NCI-H2029 treated with DMSO at 0.1 percent for 48 hours (cell line): Measurements from ENCODE around the gene TNFSF13B.
"Not testable (repeated sequence)": the region's sequence is repeated elsewhere in the genome, so short reads cannot be mapped to it uniquely, and the experiment has no call there.

Experiments
- DNase-seq: peaks from one replicate; lab custom pipeline; 2025; lab: John Stamatoyannopoulos, UW

The TNFSF13B gene

DNA sequence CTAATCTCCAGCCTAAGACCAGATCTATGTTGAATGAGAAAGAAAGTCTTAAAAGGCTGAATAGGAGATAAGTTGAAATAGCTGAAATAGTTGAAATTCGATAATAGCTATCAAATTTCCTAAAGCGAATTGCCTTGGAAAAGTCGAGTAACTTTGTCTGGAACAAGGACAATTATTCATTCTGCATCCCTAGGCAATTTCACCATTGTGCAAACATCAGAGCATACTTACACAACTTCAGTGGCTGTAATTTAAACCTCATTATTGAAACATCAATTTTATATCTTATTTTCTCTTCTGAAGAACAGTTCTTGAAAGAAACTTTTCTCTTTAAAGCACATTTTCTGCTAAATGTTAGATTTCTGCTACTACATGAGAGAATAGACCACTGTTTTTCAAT is 13.6 kb downstream of the TNFSF13B start:
- no peak for DNase-seq

DNA sequence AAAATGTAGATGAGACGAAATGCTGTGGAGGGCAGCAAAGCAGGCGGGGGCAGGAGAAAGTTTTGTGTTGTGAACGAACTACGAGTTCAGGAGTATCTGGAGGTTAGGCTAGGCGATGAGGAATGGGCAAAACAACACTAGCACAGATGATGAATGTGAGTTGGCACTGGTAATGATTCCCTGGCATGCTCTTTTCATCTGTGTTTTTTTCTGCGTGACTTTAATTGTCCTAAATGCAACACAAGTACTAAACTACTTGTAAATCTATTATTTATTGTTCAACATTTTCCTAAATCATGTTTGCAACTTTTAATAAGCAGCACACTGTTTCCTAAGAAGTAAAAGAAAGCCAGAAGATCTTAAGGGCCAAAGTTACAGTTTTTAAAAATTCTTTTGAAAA is 19.2 kb downstream of the TNFSF13B start:
- DNase-seq, result no peak

DNA sequence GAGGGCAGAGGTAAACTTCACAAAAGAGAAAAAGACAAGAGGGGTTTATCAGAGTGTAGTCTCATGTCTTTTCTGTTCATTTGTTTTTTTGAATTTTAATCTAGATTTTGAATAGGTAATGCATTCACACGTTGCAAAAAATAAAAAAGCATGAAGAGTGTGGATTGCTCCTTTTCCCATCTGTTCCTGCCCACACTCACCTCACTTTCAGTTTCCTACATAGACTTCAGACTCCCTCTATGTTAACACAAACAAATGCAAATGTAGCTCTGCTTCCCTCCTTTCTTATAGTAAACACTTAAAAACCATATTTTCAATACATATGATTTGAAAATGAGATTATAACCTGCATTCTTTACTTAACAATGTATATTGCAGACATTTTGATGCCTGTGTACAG is 20.3 kb downstream of the TNFSF13B start:
- DNase-seq, result no peak

DNA sequence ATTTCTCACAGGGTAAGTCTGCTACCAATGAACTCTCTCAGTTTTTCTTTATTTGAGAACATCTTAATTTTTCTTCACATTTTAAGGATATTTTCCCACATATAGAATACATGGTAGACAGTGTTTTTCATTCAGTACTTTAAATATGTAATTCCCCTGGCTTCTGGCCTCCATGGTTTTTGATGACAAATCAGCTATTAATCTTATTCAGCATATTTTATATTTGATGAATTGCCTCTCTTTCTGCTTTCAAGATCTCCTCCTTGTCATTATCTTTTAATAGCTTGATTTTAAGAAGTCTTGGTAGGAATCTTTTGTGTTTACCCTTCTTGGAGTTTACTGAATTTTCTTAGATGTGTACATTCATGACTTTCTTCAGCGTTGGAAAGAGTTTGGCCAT is 27.6 kb downstream of the TNFSF13B start:
- DNase-seq, result no peak

DNA sequence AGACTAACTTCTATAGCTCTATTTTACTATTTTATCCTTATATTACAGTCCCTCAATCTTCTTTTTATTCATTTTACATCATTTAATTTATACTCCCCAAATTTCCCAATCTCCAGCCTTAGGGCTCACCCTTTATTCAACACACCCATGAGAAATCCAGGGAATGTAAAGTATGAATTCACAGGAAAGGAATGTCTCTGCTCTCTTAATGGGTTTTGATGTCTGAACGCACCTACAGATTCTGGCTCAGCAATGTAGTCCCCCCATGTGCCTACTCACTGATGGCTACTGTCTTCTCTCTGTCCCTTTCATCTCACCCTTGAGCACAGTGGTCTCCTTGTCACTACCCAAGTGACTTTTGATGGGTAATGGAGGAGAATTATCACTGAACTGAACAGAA is 32.8 kb downstream of the TNFSF13B start:
- no peak for DNase-seq

DNA sequence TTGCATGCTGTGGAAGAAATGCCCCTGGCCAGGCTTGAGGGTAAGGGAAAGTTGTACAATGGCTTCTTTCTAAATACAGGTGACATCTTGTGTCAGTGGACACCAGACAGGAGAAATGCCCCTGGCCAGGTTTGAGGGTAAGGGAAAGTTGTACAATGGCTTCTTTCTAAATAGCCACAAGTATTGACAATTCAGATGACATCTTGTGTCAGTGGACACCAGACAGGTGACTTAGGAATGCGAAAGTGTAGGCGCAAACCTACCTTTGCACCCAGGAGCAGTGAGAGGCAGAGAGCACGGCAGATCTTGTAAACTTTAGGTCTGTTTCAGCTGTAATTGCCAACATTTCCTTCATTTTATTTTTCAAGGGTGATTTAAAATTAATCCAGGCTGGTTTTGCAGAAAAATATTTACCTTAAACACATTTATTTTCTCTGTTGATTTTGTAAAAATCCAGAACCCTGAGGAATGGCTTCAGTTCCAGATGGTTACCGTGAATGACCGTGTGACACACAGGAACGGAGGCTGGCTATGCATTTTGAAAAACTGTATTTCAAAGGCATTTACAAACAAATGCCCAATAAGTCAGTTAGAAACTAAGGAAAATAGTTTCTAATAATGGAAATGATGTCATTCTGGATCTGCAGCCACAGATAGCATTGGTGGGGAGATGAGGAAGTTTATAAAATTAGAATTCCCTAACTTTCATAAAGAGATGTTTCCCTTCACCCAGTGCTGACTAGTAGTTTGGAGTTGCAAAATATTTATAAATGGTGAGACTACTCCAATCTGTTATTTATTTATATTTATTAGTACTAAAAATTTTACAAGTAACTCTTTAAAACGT is 34.9 kb downstream of the TNFSF13B start:
- DNase-seq, result no peak

DNA sequence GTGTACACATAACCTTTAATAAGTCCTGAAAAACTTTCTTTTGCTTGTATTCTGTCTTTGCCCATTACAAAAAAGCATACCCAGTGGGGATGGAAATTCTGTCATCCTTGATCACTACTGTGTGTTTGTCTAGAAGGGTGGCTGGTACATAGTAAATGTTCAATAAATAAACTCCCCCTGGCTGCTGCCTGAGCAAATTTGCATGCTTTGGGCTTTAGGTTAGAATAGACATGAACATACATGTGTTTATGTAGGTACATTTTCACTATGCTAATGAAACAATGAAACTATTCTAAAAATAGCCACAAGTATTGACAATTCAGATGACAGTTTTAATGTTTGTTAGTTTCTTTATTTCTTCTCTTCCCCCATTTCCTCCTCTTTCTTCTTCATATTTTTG is 36.1 kb downstream of the TNFSF13B start:
- no peak for DNase-seq

DNA sequence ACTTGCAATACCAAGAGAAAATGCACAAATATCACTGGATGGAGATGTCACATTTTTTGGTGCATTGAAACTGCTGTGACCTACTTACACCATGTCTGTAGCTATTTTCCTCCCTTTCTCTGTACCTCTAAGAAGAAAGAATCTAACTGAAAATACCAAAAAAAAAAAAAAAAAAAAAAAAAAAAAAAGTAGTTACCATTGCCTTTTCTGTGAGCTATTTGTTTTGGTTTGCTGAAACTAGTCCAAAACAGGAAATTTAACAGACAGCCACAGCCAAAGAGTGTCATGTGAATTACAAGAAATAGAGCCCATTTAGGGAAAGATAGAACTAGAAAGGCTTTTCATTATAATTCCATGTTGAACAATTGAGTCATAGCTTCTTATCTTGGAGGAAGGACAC is 37.3 kb downstream of the TNFSF13B start:
- DNase-seq, result no peak

DNA sequence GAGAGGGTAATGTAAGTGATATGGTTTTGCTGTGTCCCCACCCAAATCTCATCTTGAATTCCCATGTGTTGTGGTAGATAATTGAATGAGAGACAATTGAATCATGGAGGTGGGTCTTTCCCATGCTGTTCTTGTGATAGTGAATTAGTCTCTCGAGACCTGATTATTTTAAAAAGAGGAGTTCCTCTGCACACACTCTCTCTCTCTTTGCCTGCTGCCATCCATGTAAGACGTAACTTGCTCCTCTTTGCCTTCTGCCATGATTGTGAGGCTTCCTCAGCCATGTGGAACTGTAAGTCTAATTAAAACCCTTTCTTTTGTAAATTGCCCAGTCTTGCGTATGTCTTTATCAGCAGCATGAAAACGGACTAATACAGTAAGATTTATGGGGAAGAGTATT is 42.1 kb downstream of the TNFSF13B start:
- not testable (repeated sequence) for DNase-seq

DNA sequence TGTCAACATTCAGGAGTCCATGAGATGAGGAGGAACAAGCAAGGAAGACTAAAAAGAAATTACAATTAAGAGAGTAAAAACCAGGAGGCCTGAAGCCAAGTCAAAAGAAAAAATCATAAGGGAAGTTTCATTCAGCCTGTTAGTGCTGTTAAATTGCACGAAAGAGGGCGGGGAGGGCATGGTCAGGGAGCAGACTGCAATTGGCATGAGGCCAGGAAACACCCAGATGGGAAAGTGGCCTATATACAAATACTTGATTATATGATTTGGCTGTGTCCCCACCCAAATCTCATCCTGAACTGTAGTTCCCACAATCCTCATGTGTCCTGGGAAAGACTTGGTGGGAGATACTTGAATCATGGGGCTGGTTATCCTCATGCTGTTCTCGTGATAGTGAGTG is 43.9 kb downstream of the TNFSF13B start:
- DNase-seq, result no peak

DNA sequence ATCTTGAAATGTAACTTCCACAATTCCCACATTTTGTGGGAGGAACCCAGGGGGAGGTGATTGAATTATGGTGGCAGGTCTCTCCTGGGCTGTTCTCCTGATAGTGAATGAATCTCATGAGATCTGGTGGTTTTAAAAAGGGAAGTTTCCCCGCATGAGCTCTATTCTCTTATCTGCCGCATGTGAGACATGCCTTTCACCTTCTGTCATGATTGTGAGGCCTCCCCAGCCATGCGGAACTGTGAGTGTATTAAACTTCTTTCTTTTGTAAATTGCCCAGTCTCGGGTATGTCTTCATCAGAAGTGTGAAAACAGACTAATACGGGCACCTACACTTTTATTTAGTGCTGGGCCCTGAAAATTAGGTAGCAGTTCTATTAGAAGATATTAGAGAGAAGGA is 45.8 kb downstream of the TNFSF13B start:
- no peak for DNase-seq

DNA sequence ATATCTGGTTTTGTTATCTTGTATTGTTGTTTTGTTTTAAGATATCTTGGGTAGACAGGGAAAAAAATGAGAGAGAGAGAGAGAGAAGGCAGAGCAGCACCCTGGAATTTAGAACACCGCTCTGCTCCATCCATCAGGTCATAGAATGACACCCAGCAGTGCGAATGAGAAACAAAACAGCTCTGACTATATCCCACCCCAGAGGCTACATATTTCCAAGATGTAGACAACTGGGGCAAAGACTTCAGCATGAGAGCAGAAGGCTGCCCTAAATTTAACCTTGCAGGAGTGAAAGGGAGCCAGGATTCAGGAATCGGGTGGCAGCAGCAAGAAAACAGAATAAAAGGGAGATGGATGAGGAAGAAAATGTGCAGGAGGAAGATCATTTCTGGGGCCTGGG is 46.5 kb downstream of the TNFSF13B start:
- DNase-seq, result no peak

DNA sequence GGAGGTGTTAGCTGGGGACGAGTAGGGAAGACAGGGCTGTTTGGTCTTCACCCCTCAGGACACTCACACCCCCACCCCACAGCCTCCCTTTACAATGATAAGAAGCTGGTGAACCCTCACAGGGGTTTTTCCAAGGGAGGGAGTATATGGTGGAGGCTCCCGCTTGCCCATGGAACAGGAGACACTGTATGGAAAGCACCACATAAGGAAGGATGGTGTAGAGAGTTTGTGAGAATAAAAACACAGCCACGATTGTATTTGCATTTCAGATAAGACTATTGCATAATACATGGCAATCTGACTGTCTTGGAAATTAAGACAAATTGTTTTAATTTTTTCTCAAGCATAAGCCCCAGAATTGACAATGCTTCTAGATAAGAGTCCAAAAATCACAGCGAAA is 46.9 kb downstream of the TNFSF13B start:
- DNase-seq, result no peak

DNA sequence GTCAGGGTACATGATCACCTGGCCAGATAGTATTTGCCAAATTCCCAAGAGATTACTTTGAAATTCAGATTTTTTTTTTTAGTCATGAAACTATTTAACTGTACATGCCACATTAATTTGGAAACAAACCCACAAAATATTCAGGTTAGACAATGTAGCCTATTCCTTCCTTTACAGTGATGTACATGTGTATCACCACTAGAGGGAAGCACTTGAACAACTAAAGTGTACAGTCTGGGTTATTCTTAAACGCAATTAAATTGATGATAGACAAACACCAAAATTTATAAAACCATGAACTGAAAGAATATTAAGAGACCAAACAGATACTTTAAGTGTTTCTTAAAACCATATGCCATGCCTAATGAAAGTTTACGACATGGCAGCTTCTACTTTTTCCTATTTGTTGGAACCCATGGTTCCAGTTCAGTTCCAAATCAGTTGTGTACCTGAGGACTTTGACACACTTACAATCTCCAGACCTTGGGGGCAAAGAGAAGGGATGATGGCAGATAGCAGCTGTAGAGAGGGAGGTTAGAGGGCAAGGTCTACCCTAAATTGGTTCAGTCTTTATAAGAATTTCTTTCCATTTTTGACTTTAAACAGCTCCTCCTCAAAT is 52.8 kb downstream of the TNFSF13B start:
- DNase-seq, result peak; percentile 22

DNA sequence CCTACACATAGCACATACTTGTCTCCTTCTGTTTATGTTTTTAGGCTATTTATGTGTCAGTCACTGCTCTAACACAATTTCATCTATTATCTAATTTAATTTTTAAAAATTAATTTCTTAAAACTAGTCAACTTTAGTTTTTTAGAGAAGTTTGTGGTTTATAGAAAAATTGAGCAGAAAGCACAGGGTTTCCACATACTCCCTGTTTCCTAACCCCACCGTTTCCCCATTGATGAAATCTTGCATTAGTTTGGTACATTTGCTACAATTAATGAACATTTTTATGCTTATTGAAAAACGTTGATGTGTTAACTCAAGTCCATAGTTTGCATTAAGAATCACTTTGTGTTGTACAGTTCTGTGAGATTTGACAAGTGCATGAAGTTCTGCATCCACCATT is 53.5 kb downstream of the TNFSF13B start:
- no peak for DNase-seq

DNA sequence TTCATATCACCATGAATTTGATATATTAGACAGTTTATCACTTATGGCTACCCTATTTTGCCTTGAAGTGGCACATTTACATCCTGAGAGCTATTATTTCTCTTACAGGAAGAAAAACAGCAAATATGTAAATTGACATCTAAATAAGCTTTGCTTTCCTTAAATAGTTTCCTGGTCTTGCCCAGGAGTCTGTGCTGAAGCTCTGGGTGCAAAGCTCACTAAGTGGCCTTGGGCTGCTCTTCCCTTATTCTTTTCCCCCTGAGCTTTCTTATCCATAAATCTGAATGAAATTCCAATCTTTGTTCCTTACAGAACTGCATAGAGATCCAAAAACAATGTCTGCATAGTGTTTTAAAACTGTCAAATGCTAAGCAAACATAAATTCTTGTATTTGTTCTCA is 56.3 kb downstream of the TNFSF13B start:
- DNase-seq, result no peak

DNA sequence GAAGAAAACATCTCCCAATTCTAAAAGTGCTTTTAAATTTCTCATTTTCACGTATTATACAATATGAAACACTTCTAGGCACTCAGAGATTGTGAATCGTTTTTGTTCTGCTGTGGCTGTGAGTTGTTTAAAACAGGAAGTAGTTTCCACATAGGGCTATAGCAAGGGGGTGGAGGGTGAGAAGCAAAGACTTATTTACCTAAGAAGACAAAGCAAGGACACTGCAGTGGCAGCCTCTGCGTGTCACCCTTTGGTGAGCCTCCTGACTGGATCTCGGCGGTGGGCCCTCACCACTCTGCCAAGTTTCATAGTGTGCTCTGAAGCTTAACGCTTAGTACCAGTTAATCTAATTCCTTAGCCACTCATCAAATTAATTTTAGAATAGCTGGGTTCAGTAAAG is 56.8 kb downstream of the TNFSF13B start:
- peak; percentile 8 for DNase-seq

DNA sequence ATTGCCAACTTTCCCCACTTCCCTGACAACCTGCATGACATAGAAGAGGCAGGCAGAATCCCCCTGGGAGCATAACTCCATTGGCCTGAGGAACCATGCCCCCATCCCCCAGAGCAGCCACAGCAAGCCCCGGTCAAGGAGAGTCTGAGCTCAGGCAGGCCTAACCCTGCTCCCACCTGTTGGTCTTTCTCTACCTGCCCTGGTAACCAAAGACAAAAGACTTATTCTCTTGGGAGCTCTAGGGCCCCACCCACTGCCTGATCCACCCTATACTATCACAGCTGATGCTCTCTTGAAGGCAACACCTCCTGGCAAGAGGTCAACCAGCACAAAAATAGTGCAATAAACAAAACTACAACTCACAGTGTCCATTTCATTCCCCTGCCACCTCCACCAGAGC is 59.3 kb downstream of the TNFSF13B start:
- no peak for DNase-seq

DNA sequence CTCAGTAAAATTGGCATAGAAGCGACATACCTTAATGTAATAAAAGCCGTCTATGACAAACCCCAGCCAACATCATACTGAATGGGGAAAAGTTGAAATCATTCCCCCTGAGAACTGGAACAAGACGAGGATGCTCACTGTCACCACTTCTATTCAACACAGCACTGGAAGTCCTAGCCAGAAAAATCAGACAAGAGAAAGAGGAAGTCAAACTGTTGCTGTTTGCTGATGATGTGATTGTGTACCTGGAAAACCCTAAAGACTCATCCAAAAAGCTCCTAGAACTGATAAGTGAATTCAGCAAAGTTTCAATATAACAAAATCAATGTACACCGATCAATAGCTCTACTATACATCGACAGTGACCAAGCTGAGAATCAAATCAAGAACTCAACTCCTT is 63.3 kb downstream of the TNFSF13B start:
- DNase-seq, result no peak

DNA sequence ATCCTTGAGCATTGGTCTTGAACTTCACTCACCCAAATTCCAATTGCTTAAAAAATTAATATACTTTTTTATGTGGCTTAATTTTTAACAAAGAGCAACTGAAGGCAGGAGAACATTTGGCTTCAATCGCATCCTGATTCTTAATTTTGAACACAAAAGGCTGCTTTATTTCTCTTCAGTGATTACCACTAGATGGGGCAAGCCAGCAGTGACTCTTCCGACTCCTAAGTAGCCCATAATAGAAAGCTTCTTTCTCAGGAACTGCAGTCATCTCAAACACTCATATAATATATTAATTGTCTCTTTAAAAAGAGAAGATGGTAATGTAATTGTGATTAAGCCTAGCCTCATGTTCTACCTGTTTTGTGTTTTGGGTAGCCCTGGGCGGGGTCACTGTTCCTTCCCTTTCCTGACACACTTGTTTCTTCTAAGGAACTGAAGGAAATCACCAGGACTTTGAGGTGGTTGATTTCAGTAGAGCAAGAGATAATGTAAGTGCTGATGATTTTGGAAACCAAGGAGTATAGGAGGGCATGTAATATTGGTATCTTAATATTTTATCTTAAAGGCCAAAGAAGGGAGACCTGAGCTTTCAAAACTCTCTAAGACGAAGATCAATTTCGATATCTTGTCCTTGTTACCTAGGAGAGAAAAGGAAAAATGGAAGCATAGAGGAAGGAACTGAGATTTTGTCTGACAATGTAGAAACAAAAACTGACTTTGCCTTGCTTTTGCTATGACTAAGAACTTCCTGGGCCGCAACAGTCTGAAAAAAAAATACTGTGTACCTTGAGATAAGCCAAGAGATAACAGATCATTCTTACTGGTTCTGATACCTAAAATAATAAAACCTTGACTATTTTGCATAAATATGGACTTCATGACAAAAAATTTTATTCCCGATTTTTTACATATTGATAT is 73.1 kb downstream of the TNFSF13B start:
- no peak for DNase-seq

DNA sequence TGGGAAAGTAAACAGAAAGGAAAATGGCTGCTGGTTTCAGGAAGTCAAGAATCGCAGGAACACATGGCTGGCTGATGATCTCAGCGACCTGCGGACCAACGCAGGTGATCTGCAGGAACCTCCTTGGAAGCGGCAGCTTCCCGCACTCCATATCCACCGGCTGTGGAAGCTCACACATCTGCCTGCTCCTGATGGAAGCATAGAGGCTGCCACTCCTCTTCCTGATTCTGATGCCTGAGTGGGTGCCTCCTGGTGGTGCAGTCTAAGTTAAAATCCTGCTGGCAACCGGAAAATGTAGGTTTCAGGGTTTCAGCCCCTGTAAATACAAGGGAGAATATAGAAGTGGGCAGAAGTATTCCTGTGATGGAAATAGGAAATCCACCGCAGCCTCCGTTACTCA is 75.5 kb downstream of the TNFSF13B start:
- DNase-seq, result no peak

DNA sequence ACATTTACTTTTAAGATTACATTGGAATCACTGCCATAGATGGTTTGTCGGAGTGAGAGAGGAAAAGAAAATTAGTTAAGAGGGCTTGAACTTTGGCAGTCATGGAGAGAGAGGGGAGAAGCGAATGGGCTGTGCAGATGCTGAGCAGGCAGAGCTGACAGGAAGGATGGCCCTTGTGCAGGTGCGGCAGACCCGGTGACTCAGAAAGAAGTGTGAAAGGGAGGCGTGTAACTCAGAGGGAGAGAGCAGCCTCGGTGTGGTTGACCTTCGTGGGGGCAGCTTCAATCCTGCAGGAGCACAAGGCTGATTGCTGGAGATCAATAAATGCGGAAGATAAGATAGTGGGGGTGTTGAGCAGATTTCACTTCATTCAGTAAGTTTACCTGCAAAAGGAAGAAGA is 76.9 kb downstream of the TNFSF13B start:
- no peak for DNase-seq

DNA sequence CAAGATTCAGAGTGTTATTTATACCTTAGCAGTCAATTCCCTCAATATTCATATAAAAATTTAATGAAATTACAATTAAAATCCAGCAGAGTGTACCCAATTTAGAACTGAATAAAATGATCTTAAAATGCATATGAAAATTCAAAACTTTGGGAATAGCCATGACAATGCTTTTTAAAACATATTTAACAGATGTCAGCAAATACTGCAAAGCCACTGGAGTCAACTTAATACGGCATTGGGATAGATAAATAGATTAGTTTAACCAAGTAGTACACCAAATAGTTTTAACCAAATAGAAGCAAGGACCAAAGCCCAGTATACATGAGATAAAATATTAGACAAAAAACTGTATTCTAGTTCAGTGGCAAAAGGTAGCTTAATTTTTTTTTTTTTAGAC is 79.8 kb downstream of the TNFSF13B start:
- DNase-seq, result no peak
